Stomach (tissue), 4 donors: ENCODE data around the gene YWHAG.

ENCODE experiments used
- CTCF ChIP-seq, 7 experiments: fragments of 450-650 bp in 4 of 7; fragments of 200-600 bp in 3 of 7; sonication (generic) in 3 of 7; IDR thresholded peaks; one replicate each; pipeline ENCODE4 v1.5.1; 2016 to 2019; ENCODE audit warnings: antibody characterized with exemption in 7 of 7, control low read depth in 2 of 7, mild to moderate bottlenecking in 1 of 7
- POLR2AphosphoS5 ChIP-seq, 3 donors: sonication (generic); formaldehyde crosslinking; IDR thresholded peaks; one replicate each; pipeline ENCODE4 v1.6.1; 2016; ENCODE audit warnings: antibody characterized with exemption in 3 of 3

- TF ChIP-seq POLR2AphosphoS5 (IDR thresholded peaks at IDR 0.05) (no peak), CTCF (IDR thresholded peaks at IDR 0.05) (no peak)
Observed at GRCh38 chr7:76377186-76377918, 18.6 kb upstream of the YWHAG start.
